Measurements from ENCODE around the gene SLC39A3. TPM values are rescaled to one million over a fixed set of nuclear protein-coding genes. Genes with fewer than 3 reads are reported as not detected.
"Not testable (repeated sequence)": the region's sequence is repeated elsewhere in the genome, so short reads cannot be mapped to it uniquely, and the experiment has no call there.

The SLC39A3 gene
- total and polyA plus RNA-seq, 5 donors from 2014 or later, result 14.6 to 41.8 (median 35.2) TPM

DNA sequence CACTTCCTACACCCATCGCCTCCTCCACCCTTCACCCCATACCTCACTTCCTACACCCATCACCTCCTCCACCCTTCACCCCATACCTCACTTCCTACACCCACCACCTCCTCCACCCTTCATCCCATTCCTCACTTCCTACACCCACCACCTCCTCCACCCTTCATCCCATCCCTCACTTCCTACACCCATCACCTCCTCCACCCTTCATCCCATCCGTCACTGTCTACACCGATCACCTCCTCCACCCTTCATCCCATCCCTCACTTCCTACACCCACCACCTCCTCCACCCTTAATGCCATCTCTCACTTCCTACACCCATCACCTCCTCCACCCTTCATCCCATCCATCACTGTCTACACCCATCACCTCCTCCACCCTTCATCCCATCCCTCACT is 26.6 kb downstream of the SLC39A3 start:
- not testable (repeated sequence) for H3K4me1 ChIP-seq (ENCODE audit: control insufficient read depth, insufficient read depth, low read length, poor library complexity, severe bottlenecking); DNase-seq; H3K4me3 Mint-ChIP-seq; H3K27ac ChIP-seq (ENCODE audit: insufficient read depth, low read length, poor library complexity, severe bottlenecking); H3K4me3 ChIP-seq (ENCODE audit: low read depth, low read length); H3K4me1 Mint-ChIP-seq; H3K9me3 ChIP-seq (ENCODE audit: control insufficient read depth in 2 of 2, low read length in 2 of 2); H3K27me3 ChIP-seq (ENCODE audit: control insufficient read depth, insufficient read depth, low read length); H3K27ac Mint-ChIP-seq; ATAC-seq (ENCODE audit: low read depth in 2 of 2); H3K36me3 Mint-ChIP-seq; H3K36me3 ChIP-seq (ENCODE audit: control insufficient read depth, insufficient read depth, low read length)
- peaks cover 13% of the 10 kb centered on the region for H3K27me3 Mint-ChIP-seq
- H3K9me3 Mint-ChIP-seq, result peaks cover 0 to 10% (median 5%) of the 10 kb centered on the region in 7 donors

DNA sequence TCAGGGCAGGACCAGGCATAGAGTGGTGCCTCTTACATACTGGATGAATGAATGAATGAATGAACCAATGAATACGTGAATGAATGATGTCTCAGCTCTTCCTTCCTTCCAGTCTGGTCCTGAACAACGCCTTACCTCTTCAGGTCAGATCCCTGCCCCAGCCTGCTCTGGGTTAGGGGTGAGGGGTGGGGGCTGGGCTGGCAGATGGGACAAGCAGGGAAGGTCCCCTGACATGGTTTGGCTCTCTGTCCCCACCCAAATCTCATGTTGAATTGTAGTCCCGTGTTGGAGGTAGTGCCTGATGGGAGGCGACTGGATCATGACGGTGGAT is 28.0 kb downstream of the SLC39A3 start:
- H3K36me3 ChIP-seq (ENCODE audit: control insufficient read depth, insufficient read depth, low read length), result no peaks in the 10 kb centered on the region
- H3K4me3 ChIP-seq (ENCODE audit: low read depth, low read length), result no peak overlapping the region
- Mint-ChIP-seq H3K4me3 (no peak overlapping the region), H3K36me3 (no peaks in the 10 kb centered on the region), H3K4me1 (no peaks in the 10 kb centered on the region), H3K27ac (no peak overlapping the region), H3K9me3 (peaks cover 0 to 10% (median 5%) of the 10 kb centered on the region in 7 donors), H3K27me3 (peaks cover 13% of the 10 kb centered on the region)
- H3K27me3 ChIP-seq (ENCODE audit: control insufficient read depth, insufficient read depth, low read length), result no peaks in the 10 kb centered on the region
- DNase-seq (no peak), ATAC-seq (ENCODE audit: low read depth in 2 of 2) (no peak)
- peaks cover 6 to 8% of the 10 kb centered on the region in 2 experiments for H3K9me3 ChIP-seq (ENCODE audit: control insufficient read depth in 2 of 2, low read length in 2 of 2)
- no peaks in the 10 kb centered on the region for H3K4me1 ChIP-seq (ENCODE audit: control insufficient read depth, insufficient read depth, low read length, poor library complexity, severe bottlenecking)
- no peak overlapping the region for H3K27ac ChIP-seq (ENCODE audit: insufficient read depth, low read length, poor library complexity, severe bottlenecking)

DNA sequence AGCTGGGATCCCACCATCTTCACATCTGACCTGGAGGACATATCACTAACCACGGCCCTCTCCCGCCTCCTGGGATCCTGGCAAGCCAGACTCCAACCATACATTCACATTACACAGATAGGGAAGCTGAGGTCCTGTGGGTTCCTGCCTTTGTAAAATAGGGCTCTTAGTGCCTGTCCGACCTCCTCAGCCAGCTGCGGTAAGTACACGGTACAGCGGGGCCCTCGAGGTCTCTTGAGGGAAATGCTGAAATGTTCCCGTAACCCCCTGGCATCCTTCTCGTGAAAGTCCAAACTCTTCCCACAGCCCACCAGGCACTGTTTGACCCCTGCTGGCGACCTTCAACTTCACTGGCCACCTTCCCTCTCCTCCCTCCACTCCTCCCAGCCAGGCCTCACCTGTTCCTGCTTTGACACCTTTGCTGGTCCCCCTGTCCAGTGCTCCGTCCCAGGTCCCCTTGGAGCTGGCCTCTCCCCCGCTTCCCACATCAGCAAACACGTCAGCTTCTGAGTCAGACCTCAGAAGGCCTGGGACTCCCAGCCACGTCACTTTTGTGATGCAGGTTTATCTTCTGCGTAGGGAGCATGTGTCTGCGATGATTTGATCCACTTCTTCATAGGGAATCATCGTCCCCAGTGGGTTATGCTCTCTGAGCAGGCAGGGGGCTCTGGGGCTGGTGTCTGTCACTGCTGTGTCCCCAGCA is 28.5 kb downstream of the SLC39A3 start:
- H3K27ac Mint-ChIP-seq, result no peak overlapping the region
- Histone ChIP-seq H3K36me3 (ENCODE audit: control insufficient read depth, insufficient read depth, low read length) (no peaks in the 10 kb centered on the region), H3K27ac (ENCODE audit: insufficient read depth, low read length, poor library complexity, severe bottlenecking) (no peak overlapping the region), H3K9me3 (ENCODE audit: control insufficient read depth in 2 of 2, low read length in 2 of 2) (peaks cover 6 to 8% of the 10 kb centered on the region in 2 experiments), H3K27me3 (ENCODE audit: control insufficient read depth, insufficient read depth, low read length) (no peaks in the 10 kb centered on the region), H3K4me3 (ENCODE audit: low read depth, low read length) (no peak overlapping the region), H3K4me1 (ENCODE audit: control insufficient read depth, insufficient read depth, low read length, poor library complexity, severe bottlenecking) (no peaks in the 10 kb centered on the region)
- no peak for ATAC-seq (ENCODE audit: low read depth in 2 of 2)
- no peak for DNase-seq
- no peak overlapping the region for H3K4me3 Mint-ChIP-seq
- H3K4me1 Mint-ChIP-seq, result no peaks in the 10 kb centered on the region
- H3K9me3 Mint-ChIP-seq, result peaks cover 0 to 10% (median 5%) of the 10 kb centered on the region in 7 donors
- H3K36me3 Mint-ChIP-seq, result no peaks in the 10 kb centered on the region
- H3K27me3 Mint-ChIP-seq, result peaks cover 13% of the 10 kb centered on the region

DNA sequence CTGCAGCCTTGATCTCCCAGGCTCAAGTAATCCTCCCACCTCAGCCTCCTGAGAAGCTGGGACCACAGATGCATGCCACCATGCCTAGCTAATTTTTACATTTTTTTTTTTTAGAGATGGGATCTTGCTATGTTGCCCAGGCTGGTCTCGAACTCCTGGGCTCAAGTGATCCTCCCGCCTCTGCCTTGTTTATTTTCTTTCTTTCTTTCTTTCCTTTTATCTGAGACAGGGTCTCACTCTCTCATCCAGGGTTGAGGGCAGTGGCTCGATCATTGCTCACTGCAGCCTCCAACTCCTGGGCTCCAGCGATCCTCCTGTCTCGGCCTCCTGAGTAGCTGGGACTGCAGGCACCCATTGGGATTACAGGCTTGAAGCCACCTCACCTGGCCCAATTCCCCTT is 33.6 kb downstream of the SLC39A3 start:
- H3K27ac Mint-ChIP-seq, result no peak overlapping the region
- H3K9me3 ChIP-seq (ENCODE audit: control insufficient read depth in 2 of 2, low read length in 2 of 2), result no peaks in the 10 kb centered on the region
- H3K27ac ChIP-seq (ENCODE audit: insufficient read depth, low read length, poor library complexity, severe bottlenecking), result no peak overlapping the region
- H3K36me3 Mint-ChIP-seq, result no peaks in the 10 kb centered on the region
- H3K4me1 Mint-ChIP-seq, result peaks cover 0 to 8% (median 0%) of the 10 kb centered on the region in 4 donors
- ATAC-seq (ENCODE audit: low read depth in 2 of 2) (no peak), DNase-seq (no peak)
- no peaks in the 10 kb centered on the region for H3K27me3 ChIP-seq (ENCODE audit: control insufficient read depth, insufficient read depth, low read length)
- H3K36me3 ChIP-seq (ENCODE audit: control insufficient read depth, insufficient read depth, low read length), result no peaks in the 10 kb centered on the region
- H3K4me3 ChIP-seq (ENCODE audit: low read depth, low read length), result no peak overlapping the region
- H3K4me1 ChIP-seq (ENCODE audit: control insufficient read depth, insufficient read depth, low read length, poor library complexity, severe bottlenecking), result peaks cover 13% of the 10 kb centered on the region
- H3K4me3 Mint-ChIP-seq, result no peak overlapping the region
- peaks cover 3% of the 10 kb centered on the region for H3K27me3 Mint-ChIP-seq
- H3K9me3 Mint-ChIP-seq, result no peaks in the 10 kb centered on the region

DNA sequence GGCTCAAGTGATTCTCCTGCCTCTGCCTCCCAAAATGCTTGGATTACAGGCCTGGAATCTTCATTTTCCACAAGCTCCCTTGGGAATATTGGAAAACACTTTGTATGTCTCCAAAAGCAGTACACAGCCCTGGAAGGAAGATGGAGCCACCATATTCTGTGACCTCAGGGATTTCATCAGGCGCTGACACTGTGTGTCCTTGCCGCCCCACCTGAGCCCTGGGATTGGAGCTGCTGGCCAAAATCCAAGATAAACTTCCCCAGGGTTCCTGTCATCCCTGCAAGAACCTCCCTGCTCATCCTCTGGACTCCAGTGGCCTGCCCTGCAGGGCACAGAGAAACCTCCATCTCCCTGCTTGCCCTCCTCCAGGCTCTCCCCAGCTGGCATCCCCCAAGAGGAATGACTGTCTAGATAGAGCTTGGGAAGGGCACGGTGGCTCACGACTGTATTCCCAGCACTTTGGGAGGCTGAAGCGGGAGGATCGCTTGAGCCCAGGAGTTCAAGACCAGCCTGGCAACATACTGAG is 36.1 kb downstream of the SLC39A3 start:
- Mint-ChIP-seq H3K9me3 (no peaks in the 10 kb centered on the region), H3K27me3 (no peaks in the 10 kb centered on the region)
- no peak for ATAC-seq (ENCODE audit: low read depth in 2 of 2)

DNA sequence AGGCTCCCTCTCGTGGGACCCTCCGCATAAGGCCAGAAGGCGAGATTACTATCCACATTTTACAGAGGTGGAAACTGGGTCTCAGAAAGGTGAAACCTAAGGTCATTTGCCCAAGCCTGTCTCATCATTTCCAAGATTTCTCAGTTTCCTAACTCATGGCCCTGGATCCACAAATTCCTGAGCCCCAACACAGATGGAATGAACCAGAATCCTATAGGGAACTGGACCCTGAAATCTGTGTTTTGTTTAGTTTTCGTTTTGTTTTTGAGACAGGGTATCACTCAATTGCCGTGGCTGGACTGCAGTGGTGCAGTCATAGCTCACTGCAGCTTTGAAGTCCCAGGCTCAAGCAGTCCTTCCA is 36.8 kb downstream of the SLC39A3 start:
- no peaks in the 10 kb centered on the region for H3K9me3 Mint-ChIP-seq
- no peaks in the 10 kb centered on the region for H3K9me3 ChIP-seq (ENCODE audit: control insufficient read depth in 2 of 2, low read length in 2 of 2)
- peak overlapping the region; percentile 51 to 72 (median 66) for H3K4me3 Mint-ChIP-seq

More for the DNA sequence above, 36.1 kb downstream of the SLC39A3 start:
- H3K27ac Mint-ChIP-seq, result no peak overlapping the region
- H3K4me3 Mint-ChIP-seq, result peak overlapping the region in 2 of 4 donors; percentile 22 to 28
- H3K9me3 ChIP-seq (ENCODE audit: control insufficient read depth in 2 of 2, low read length in 2 of 2), result no peaks in the 10 kb centered on the region
- DNase-seq, result no peak
- H3K4me1 Mint-ChIP-seq, result peaks cover 0 to 31% (median 6%) of the 10 kb centered on the region in 4 donors
- H3K36me3 Mint-ChIP-seq, result no peaks in the 10 kb centered on the region
- H3K27me3 ChIP-seq (ENCODE audit: control insufficient read depth, insufficient read depth, low read length), result no peaks in the 10 kb centered on the region
- no peaks in the 10 kb centered on the region for H3K36me3 ChIP-seq (ENCODE audit: control insufficient read depth, insufficient read depth, low read length)
- no peak overlapping the region for H3K4me3 ChIP-seq (ENCODE audit: low read depth, low read length)
- H3K4me1 ChIP-seq (ENCODE audit: control insufficient read depth, insufficient read depth, low read length, poor library complexity, severe bottlenecking), result peaks cover 14% of the 10 kb centered on the region
- no peak overlapping the region for H3K27ac ChIP-seq (ENCODE audit: insufficient read depth, low read length, poor library complexity, severe bottlenecking)

DNA sequence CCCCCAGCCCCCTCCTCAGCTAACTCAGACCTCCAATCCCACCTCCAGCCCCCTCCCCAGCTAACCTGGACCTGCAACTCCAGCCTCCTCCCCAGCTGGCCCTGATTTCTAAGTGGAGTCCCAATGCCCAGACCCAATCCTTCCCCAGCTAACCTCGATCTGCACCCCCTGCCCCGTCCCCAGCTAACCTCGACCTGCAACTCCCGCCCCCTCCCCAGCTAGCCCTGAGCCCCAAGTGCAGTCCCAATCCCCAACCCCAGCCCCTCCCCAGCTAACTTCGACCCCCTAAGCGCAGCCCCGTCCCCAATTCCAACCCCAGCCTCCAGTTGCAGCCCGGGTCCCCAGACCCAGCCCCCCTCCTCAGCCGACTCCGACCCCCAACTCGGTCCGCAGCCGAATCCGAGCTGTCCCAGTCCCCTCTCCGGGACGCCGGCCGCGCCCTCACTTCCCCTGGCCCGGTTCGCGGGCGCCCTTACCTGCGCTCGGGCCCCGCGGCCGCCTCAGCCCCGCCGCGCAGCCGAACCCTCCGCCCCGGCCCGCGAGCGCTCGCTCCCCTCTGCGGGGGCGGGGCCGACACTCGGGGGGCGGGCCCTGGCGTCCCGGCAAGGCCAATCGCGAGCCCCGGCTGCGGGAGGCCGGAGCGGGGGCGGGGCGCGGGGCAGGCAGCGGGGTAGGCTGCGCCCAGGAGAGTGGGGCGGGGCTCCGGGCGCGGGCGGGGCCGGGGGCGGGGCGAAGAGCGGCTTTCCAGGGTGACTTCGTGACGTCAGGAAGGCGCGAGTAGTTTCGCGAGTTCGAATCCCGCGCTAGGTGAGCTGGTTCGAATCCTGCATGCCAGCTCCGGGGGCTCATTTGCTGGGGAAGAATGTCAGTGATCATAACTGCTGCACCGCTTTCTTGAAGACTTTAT is 37.4 kb downstream of the SLC39A3 start, which contains the start of gene GNG7:
Gene GNG7 (minus strand): TSS at position 525 of the 907 bp plus-strand sequence. CDS start 182,006 bp downstream, outside the sequence.
- no peaks in the 10 kb centered on the region for H3K36me3 ChIP-seq (ENCODE audit: control insufficient read depth, insufficient read depth, low read length)
- Mint-ChIP-seq H3K4me1 (peaks cover 0 to 36% (median 9%) of the 10 kb centered on the region in 4 donors), H3K9me3 (no peaks in the 10 kb centered on the region), H3K36me3 (no peaks in the 10 kb centered on the region), H3K27me3 (no peaks in the 10 kb centered on the region), H3K4me3 (peak within 1 kb of the TSS; percentile 51 to 72 (median 66)), H3K27ac (peak within 1 kb of the TSS in 2 of 3 donors; percentile 84 to 90)
- no peaks in the 10 kb centered on the region for H3K9me3 ChIP-seq (ENCODE audit: control insufficient read depth in 2 of 2, low read length in 2 of 2)
- peak within 1 kb of the TSS; percentile 50 for H3K4me3 ChIP-seq (ENCODE audit: low read depth, low read length)
- H3K27ac ChIP-seq (ENCODE audit: insufficient read depth, low read length, poor library complexity, severe bottlenecking), result no peak within 1 kb of the TSS
- ATAC-seq (ENCODE audit: low read depth in 2 of 2) (peak; percentile 97 to 99), DNase-seq (peak; percentile 86 to 91 (median 88))
- H3K27me3 ChIP-seq (ENCODE audit: control insufficient read depth, insufficient read depth, low read length), result no peaks in the 10 kb centered on the region
- H3K4me1 ChIP-seq (ENCODE audit: control insufficient read depth, insufficient read depth, low read length, poor library complexity, severe bottlenecking), result peaks cover 18% of the 10 kb centered on the region

More for the DNA sequence above, 36.8 kb downstream of the SLC39A3 start:
- peak overlapping the region; percentile 50 for H3K4me3 ChIP-seq (ENCODE audit: low read depth, low read length)
- ATAC-seq (ENCODE audit: low read depth in 2 of 2) (no peak), DNase-seq (no peak)
- H3K27me3 Mint-ChIP-seq, result no peaks in the 10 kb centered on the region
- H3K27me3 ChIP-seq (ENCODE audit: control insufficient read depth, insufficient read depth, low read length), result no peaks in the 10 kb centered on the region
- peaks cover 0 to 36% (median 9%) of the 10 kb centered on the region in 4 donors for H3K4me1 Mint-ChIP-seq
- H3K36me3 ChIP-seq (ENCODE audit: control insufficient read depth, insufficient read depth, low read length), result no peaks in the 10 kb centered on the region
- H3K27ac ChIP-seq (ENCODE audit: insufficient read depth, low read length, poor library complexity, severe bottlenecking), result no peak overlapping the region
- no peaks in the 10 kb centered on the region for H3K36me3 Mint-ChIP-seq
- H3K27ac Mint-ChIP-seq, result peak overlapping the region in 1 of 3 donors; percentile 90
- H3K4me1 ChIP-seq (ENCODE audit: control insufficient read depth, insufficient read depth, low read length, poor library complexity, severe bottlenecking), result peaks cover 18% of the 10 kb centered on the region
